ENCODE data around the gene DAPK1.

DAPK1 gene

DNA sequence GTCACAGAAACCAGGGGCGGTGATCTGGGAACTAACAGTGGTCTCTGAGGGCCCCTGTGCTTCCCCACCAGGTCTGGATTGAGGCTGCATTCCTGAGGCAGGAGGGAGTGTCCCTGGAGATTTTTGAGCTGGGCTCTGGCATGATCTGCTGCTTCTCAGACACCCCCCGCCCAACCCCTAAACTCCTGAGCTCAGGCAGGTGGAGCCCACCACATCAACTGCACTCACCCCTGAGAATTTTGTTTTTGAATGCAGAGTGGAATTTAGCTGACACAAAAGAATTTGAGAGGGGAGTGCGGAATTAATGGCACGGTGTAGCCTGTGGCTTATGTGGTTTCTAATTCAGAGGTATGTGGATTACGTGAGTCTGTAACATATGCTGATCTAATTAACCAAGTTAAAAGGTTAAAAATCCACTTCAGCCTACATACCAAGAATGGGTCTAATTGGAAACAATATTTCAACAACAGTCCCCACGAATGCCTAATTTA, 204.3 kb downstream of the DAPK1 start:
- TF ChIP-seq, protein P1, sequence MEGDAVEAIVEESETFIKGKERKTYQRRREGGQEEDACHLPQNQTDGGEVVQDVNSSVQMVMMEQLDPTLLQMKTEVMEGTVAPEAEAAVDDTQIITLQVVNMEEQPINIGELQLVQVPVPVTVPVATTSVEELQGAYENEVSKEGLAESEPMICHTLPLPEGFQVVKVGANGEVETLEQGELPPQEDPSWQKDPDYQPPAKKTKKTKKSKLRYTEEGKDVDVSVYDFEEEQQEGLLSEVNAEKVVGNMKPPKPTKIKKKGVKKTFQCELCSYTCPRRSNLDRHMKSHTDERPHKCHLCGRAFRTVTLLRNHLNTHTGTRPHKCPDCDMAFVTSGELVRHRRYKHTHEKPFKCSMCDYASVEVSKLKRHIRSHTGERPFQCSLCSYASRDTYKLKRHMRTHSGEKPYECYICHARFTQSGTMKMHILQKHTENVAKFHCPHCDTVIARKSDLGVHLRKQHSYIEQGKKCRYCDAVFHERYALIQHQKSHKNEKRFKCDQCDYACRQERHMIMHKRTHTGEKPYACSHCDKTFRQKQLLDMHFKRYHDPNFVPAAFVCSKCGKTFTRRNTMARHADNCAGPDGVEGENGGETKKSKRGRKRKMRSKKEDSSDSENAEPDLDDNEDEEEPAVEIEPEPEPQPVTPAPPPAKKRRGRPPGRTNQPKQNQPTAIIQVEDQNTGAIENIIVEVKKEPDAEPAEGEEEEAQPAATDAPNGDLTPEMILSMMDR (IDR thresholded peaks at IDR 0.05; ENCODE audit: low read depth, low read length), result no peak
- DNase-seq (ENCODE audit: extremely low read depth, low read depth), result no peak

DNA sequence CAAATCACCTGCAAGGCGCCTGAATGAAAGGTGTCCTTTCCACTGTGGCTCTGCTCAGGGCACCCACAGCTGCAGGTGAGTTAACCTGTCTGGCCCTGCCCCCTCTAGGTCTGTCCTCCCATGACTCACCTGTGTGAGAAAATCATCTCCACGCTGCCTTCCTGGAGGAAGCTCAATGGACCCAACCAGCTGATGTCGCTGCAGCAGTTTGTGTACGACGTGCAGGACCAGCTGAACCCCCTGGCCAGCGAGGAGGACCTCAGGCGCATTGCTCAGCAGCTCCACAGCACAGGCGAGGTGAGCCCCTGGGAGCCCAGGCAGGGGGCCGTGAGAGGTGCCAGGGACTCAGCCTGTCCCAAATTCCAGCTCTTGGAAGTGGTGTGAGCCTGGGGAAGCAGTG, 205.3 kb downstream of the DAPK1 start:
- TF ChIP-seq, protein P1 (IDR thresholded peaks at IDR 0.05; ENCODE audit: low read depth, low read length), result no peak
- DNase-seq (ENCODE audit: extremely low read depth, low read depth), result no peak

DNA sequence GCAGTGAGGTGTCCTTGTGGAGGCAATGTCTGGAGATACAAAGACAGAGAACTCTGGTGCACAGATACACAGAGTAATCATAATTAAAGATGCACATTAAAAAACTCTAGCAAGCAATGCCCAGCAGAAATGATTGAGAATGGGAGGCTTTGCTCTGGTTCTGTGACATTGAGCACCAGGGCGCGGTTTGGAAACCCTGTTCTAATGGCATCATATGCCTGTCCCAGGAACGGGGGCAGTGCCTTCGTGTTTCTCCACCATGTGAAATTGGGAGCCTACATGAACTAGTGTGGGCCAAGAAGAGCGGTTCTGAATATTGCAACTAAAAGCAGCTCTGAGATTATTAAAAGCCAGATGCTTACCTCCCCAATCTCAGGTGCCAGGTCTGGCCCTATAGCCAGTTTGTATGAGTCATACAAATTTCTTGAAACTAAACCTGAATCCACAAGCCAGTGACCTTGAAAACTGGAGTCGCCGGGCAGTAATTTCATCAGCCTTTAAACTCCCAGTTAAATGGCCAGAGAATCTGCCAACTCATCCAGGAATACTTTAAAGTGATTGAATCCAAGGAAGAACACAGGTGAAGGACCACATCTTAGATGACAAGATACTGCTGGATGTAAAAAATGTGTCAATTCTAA, 206.1 kb downstream of the DAPK1 start:
- no peak for DNase-seq (ENCODE audit: extremely low read depth, low read depth)

DNA sequence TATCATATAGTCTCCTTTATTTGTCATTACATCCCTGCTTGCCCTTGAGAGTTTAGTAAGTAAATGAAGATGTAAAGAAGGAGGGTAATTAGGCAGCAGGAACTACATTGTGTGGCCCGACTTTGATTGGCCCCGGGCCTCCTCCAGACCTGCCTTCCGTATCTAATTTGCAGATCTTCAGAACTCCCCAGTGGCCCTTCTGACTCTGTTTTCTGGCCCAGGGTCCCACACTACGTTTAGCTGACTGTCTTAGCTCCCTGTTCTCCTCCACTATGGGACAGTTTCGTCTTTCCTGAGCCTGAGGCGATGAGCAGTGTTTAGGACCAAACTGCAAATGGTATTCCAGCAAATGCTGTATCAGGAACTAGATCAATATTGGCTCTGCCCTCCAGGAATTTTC, 206.7 kb downstream of the DAPK1 start:
- DNase-seq (ENCODE audit: extremely low read depth, low read depth), result no peak
- TF ChIP-seq, protein P1 (IDR thresholded peaks at IDR 0.05; ENCODE audit: low read depth, low read length), result no peak

More for the DNA sequence above, 206.1 kb downstream of the DAPK1 start:
- TF ChIP-seq, protein P1 (IDR thresholded peaks at IDR 0.05; ENCODE audit: low read depth, low read length), result no peak

DNA sequence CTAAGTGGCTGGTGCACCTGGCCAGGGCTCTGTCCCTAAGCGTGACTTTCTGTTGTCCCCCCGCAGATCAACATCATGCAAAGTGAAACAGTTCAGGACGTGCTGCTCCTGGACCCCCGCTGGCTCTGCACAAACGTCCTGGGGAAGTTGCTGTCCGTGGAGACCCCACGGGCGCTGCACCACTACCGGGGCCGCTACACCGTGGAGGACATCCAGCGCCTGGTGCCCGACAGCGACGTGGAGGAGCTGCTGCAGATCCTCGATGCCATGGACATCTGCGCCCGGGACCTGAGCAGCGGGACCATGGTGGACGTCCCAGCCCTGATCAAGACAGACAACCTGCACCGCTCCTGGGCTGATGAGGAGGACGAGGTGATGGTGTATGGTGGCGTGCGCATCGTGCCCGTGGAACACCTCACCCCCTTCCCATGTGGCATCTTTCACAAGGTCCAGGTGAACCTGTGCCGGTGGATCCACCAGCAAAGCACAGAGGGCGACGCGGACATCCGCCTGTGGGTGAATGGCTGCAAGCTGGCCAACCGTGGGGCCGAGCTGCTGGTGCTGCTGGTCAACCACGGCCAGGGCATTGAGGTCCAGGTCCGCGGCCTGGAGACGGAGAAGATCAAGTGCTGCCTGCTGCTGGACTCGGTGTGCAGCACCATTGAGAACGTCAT, 208.5 kb downstream of the DAPK1 start:
- no peak for DNase-seq (ENCODE audit: extremely low read depth, low read depth)
- TF ChIP-seq, protein P1 (IDR thresholded peaks at IDR 0.05; ENCODE audit: low read depth, low read length), result no peak

DNA sequence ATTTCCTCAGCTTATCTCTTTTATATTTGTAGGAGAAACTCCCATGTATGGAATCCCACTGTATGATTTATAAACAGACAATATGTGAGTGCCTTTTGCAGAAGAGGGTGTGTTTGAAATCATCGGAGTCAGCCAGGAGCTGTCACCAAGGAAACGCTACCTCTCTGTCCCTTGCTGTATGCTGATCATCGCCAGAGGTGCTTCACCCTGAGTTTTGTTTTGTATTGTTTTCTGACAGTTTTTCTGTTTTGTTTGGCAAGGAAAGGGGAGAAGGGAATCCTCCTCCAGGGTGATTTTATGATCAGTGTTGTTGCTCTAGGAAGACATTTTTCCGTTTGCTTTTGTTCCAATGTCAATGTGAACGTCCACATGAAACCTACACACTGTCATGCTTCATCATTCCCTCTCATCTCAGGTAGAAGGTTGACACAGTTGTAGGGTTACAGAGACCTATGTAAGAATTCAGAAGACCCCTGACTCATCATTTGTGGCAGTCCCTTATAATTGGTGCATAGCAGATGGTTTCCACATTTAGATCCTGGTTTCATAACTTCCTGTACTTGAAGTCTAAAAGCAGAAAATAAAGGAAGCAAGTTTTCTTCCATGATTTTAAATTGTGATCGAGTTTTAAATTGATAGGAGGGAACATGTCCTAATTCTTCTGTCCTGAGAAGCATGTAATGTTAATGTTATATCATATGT, 210.3 kb downstream of the DAPK1 start:
- no peak for DNase-seq (ENCODE audit: extremely low read depth, low read depth)
- TF ChIP-seq, protein P1 (IDR thresholded peaks at IDR 0.05; ENCODE audit: low read depth, low read length), result no peak

DNA sequence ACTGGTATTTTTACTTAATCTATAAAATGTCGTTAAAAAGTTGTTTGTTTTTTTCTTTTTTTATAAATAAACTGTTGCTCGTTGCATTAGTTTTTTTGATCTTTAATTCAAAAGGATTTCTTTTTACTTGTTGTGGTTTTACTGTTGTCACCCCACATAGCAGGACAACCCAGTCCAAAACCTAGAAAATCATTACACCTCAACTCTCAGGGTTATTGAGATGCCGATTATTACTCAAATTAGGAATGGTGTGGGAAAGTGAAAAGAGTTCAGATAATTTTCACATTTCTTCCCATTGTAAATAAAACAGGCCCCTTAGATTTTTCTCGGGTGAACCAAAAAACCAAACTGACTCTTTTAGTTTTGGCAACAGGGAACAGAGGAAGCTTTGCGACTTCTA, 210.9 kb downstream of the DAPK1 start:
- TF ChIP-seq, protein P1 (IDR thresholded peaks at IDR 0.05; ENCODE audit: low read depth, low read length), result no peak

More for the DNA sequence above, 210.9 kb downstream of the DAPK1 start:
- no peak for DNase-seq (ENCODE audit: extremely low read depth, low read depth)
